ENCODE results near the gene COPS2.

The COPS2 gene

DNA sequence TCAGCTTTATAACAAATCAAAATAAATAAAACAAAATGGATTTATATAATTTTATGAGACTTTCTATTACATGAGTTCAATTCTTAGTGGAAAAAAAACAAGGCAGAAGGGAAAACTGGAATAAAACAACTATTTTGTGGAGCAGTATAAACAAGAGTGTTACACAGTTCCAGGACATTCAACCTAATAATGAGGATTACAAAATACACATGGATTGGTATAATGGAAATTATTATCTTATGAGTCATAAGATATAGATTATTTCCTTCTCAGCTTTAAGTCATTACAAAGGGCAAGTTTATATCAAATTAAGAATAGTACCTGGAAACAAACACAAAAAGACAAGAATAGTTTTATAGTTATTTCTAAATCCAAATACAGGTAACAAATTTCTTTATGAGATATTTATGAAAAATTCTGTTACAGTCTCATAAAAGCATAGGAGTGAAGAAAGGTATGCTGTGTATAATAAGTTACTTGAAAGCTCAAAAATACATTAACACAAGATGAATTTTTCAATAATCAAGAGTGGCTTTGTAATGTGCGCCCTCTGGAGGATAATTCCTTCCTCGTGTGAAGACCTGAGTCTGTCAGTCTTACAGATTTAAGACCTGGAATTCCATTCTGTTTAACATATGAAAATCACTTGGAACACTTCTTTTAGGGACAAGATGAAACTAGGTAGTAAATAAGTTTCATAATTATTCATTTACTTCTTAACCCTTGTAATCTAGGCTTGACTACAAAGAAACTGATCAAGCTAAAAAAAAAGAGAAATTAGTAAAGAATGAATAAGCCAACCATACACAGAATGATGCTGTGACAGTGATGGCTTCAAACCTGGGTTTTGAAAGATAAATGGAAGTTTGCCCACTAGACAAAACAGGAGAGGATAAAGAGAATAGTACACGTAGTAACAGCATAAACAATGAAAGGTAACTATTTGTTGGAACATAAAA, 9.5 kb downstream of the COPS2 start:
- no peak overlapping the region for H3K27ac ChIP-seq
- TF ChIP-seq, protein P1, sequence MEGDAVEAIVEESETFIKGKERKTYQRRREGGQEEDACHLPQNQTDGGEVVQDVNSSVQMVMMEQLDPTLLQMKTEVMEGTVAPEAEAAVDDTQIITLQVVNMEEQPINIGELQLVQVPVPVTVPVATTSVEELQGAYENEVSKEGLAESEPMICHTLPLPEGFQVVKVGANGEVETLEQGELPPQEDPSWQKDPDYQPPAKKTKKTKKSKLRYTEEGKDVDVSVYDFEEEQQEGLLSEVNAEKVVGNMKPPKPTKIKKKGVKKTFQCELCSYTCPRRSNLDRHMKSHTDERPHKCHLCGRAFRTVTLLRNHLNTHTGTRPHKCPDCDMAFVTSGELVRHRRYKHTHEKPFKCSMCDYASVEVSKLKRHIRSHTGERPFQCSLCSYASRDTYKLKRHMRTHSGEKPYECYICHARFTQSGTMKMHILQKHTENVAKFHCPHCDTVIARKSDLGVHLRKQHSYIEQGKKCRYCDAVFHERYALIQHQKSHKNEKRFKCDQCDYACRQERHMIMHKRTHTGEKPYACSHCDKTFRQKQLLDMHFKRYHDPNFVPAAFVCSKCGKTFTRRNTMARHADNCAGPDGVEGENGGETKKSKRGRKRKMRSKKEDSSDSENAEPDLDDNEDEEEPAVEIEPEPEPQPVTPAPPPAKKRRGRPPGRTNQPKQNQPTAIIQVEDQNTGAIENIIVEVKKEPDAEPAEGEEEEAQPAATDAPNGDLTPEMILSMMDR (IDR thresholded peaks at IDR 0.05): peak; percentile 92
- TF ChIP-seq ZFX (IDR thresholded peaks at IDR 0.05; ENCODE audit: borderline replicate concordance): no peak

DNA sequence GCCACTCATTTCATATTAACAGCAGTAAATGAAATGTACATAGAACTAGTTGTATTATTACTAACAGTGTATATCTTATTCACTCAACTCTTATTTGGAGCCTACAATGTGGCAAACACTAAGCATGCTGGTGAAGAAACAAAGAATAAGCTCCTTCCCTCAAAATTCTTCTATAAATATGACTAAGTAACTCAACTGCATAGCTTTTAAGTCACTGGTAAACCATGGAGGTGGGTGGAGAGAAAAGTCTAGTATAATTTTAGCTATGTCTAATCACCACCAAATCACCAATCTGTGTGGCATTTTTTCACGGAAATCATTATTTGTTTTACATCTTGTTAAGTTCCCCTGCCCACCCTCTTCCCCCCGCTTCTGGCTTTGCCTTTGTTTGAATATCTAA, 17.5 kb downstream of the COPS2 start:
- no peak overlapping the region for H3K27ac ChIP-seq
- TF ChIP-seq, protein P1 (IDR thresholded peaks at IDR 0.05): no peak

DNA sequence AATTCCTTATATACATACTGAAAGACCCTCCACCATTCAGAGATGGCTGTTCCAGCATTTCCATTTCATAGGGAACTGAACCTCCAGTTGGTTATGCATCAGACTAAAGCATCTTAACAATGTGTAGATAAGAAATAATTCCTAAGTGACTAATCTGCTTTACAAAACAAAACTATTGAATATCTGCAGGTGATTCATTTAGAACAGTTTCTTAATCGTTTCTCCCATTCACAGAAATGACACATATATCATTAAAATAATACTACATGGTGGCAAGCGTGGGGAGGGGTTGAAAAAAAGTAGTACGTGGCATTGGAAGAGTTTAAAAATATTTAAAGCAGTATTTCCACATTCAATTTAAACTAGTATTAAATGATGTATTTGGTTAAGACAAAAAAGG, 19.5 kb downstream of the COPS2 start:
- no peak for TF ChIP-seq ZFX (IDR thresholded peaks at IDR 0.05; ENCODE audit: borderline replicate concordance)
- TF ChIP-seq, protein P1 (IDR thresholded peaks at IDR 0.05): no peak
- no peak overlapping the region for H3K27ac ChIP-seq

DNA sequence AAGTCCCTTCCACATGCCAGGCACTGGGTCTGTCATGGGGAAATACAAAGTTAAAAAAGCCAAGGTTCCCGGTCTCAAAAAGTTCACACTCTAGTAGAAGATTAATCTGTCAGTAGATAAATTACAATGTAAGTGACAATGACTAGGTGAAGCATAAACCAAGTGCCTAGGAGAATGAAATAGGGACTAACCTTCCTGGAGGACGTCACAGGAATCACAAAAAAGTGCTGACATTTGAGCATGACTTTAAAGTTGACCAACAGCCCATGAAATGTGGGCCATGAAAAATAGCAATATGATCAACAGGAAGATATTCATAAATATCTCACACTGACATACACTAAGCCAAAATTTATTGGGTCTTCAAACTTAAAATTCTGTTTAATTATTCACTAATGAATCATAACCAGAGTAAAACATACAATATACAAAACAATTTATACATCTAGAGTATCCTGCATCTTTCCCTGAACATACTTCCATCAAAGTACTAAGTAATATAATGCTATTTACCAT, 20.0 kb downstream of the COPS2 start:
- H3K27ac ChIP-seq: no peak overlapping the region
- TF ChIP-seq, protein P1 (IDR thresholded peaks at IDR 0.05): no peak
- no peak for TF ChIP-seq ZFX (IDR thresholded peaks at IDR 0.05; ENCODE audit: borderline replicate concordance)

DNA sequence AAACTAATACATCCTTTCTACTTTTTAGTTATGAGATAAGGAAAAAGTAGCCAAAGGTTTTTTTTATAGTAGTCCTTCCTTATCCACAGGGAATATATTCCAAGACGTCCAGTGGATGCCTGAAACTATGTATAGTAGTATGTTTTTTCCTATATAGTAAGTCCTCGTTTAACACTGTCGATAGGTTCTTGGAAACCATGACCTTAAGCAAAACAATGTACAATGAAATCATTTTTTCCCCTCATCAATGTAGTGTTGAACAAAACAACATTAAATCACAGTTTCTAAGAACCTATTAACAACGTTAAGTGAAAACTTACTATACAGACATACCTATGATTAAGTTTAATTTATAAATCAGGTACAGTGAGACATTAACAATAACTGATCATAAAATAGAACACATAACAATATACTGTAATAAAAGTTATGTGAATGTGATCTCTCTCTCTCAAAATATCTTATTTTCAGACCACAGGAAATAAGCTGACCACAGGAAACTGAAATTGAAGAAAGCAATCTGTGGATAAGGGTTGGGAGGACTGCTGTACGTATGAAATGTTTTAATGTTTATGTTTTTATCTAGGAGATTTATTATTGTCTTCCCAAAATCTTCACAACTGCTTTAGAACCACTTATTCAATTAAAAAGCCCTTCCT, 20.6 kb downstream of the COPS2 start:
- TF ChIP-seq, protein P1 (IDR thresholded peaks at IDR 0.05): no peak
- TF ChIP-seq ZFX (IDR thresholded peaks at IDR 0.05; ENCODE audit: borderline replicate concordance): no peak
- no peak overlapping the region for H3K27ac ChIP-seq

DNA sequence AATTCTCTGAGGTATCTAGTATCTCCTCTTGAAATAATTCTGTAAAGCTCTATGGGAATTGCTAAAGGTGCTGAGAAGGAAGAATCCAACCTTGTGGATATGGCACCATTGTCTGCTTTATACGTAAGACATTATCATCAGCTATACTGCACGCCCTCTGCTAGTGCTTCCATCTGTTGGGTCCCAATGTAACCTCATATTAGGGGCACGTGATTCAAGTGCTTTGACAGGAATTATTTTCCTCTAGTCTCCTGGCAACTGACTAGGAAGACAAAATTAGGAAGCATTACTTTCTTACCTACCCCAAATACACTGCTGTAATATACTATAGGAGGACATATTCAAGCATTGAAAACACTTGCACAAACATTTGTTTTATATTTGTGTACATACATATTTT, 24.0 kb downstream of the COPS2 start:
- no peak overlapping the region for H3K27ac ChIP-seq
- TF ChIP-seq, protein P1 (IDR thresholded peaks at IDR 0.05): no peak
- TF ChIP-seq ZFX (IDR thresholded peaks at IDR 0.05; ENCODE audit: borderline replicate concordance): no peak

DNA sequence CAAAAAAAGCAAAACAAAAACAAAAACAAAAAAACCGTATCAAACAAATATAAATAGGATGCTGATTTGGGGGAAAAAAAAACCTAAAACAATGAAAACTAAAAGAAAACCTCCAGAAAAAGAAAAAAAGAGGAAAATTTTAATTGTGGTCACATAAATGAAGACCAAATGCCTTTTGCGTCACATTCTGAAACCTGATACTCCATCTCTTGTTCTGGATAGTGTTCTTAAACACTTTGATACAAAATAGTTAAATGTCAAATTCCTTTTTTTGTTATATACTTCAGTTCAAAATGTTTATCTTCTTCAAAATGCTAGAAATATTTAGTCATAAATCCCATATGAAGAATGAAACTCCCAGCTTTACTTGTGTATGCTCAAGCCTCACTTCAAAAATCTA, 31.0 kb downstream of the COPS2 start:
- no peak for TF ChIP-seq ZFX (IDR thresholded peaks at IDR 0.05; ENCODE audit: borderline replicate concordance)
- TF ChIP-seq, protein P1 (IDR thresholded peaks at IDR 0.05): no peak

More for the DNA sequence above, 31.0 kb downstream of the COPS2 start:
- H3K27ac ChIP-seq: no peak overlapping the region
